CD4-positive, alpha-beta T cell treated with Interleukin-15 for 4 hours (primary cell): Measurements from ENCODE around the gene CLCNKA.
"Not testable (repeated sequence)": the region's sequence is repeated elsewhere in the genome, so short reads cannot be mapped to it uniquely, and the experiment has no call there.

Source experiments
- DNase-seq: peaks from one replicate; pipeline ENCODE4 v3.0.0-alpha.2; 2020; ENCODE audit warnings: low spot score

The CLCNKA gene

GRCh38 chr1:16021681-16022080, at the start of gene CLCNKA:
CLCNKA (plus strand) TSS chr1:16022036; CDS start chr1:16022620, 584 bp downstream.
- DNase-seq, result no peak

GRCh38 chr1:15972409-15972808, 49.4 kb upstream of the CLCNKA start:
- DNase-seq, result no peak

GRCh38 chr1:15973772-15974171, 48.1 kb upstream of the CLCNKA start:
- no peak for DNase-seq

GRCh38 chr1:15974855-15975254, 47.0 kb upstream of the CLCNKA start:
- DNase-seq, result no peak

- DNase-seq, result peak; percentile 64
These were observed 46.5 kb upstream of the CLCNKA start for GRCh38 chr1:15975358-15975804.

- DNase-seq, result peak; percentile 95
These were observed 45.8 kb upstream of the CLCNKA start, which contains the start of gene ZBTB17 for GRCh38 chr1:15975805-15976680. ZBTB17 (minus strand) TSS chr1:15976101; CDS start chr1:15948495, 27,606 bp downstream.

GRCh38 chr1:15977947-15978346, 43.9 kb upstream of the CLCNKA start:
- DNase-seq, result not testable (repeated sequence)

GRCh38 chr1:15981679-15982078, 40.2 kb upstream of the CLCNKA start:
- no peak for DNase-seq

GRCh38 chr1:15983275-15983674, 38.6 kb upstream of the CLCNKA start:
- no peak for DNase-seq

- DNase-seq, result no peak
These were observed 36.1 kb upstream of the CLCNKA start for GRCh38 chr1:15985611-15986297.

- no peak for DNase-seq
These were observed 32.7 kb upstream of the CLCNKA start for GRCh38 chr1:15988856-15989736.

GRCh38 chr1:15989776-15990175, 32.1 kb upstream of the CLCNKA start:
- no peak for DNase-seq

GRCh38 chr1:15991427-15992186, 30.2 kb upstream of the CLCNKA start:
- DNase-seq, result no peak

- DNase-seq, result no peak
These were observed 29.7 kb upstream of the CLCNKA start for GRCh38 chr1:15992187-15992553.

- DNase-seq, result no peak
These were observed 29.0 kb upstream of the CLCNKA start for GRCh38 chr1:15992582-15993500.

- DNase-seq, result no peak
These were observed 28.2 kb upstream of the CLCNKA start for GRCh38 chr1:15993666-15994065.

GRCh38 chr1:15994081-15994480, 27.8 kb upstream of the CLCNKA start:
- DNase-seq, result no peak

GRCh38 chr1:15994590-15995351, 27.1 kb upstream of the CLCNKA start:
- DNase-seq, result peak; percentile 44

GRCh38 chr1:15997076-15997585, 24.7 kb upstream of the CLCNKA start:
- DNase-seq, result no peak
